ENCODE data around the gene ZNF879.

ZNF879 gene

DNA sequence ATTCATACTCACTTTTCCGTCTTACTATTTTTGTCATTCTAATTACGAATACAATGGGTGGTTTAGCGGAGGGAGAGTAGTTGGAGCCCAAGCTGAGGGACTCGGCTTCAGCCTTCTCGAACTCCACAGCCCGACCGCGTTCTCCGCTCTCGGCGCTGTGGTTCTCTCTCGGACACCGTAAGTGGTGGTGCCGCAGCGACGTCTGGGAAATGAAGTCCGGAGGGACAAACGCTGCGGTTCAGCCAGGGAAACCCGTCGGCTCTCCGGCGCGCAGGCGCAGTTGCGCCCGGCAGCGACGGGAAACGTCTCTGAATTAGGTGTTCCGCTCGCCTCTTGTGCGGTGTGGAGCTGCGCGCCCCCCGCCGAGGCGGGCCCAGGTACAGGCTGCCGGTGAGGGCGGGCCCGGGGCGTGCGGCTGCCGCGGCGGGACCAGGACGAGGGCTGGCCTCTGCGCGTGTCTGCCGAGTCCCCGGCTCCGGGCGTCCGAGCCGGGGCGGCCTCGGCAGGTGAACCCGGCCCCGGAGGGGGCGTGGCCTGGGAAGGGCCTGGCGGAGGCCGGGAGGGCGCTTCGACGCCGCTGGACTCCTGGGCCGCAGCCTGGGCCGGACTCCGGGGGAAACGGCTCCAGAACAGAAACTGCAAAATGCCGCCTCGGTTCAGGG is at the start of gene ZNF879:
TSS of gene ZNF879 (plus strand) at position 277 of the 662 bp plus-strand sequence. CDS start 1,201 bp downstream, outside the sequence.
- TF ChIP-seq POLR2A (IDR thresholded peaks at IDR 0.05; ENCODE audit: low read depth, low read length), result no peak
- FAIRE-seq (no peak), DNase-seq (ENCODE audit: insufficient read length, low spot score) (no peak)

- TF ChIP-seq POLR2A (IDR thresholded peaks at IDR 0.05; ENCODE audit: low read depth, low read length), result no peak
- DNase-seq (ENCODE audit: insufficient read length, low spot score) (no peak), FAIRE-seq (no peak)
Observed at GRCh38 chr5:178981381-178981780, 42.2 kb upstream of the ZNF879 start.

- FAIRE-seq (no peak), DNase-seq (ENCODE audit: insufficient read length, low spot score) (no peak)
- no peak for TF ChIP-seq POLR2A (IDR thresholded peaks at IDR 0.05; ENCODE audit: low read depth, low read length)
Observed at GRCh38 chr5:178982941-178983340, 40.7 kb upstream of the ZNF879 start.

- no peak for TF ChIP-seq POLR2A (IDR thresholded peaks at IDR 0.05; ENCODE audit: low read depth, low read length)
- FAIRE-seq (no peak), DNase-seq (ENCODE audit: insufficient read length, low spot score) (no peak)
Observed at GRCh38 chr5:178983728-178984127, 39.9 kb upstream of the ZNF879 start.

- DNase-seq (ENCODE audit: insufficient read length, low spot score) (no peak), FAIRE-seq (no peak)
- no peak for TF ChIP-seq POLR2A (IDR thresholded peaks at IDR 0.05; ENCODE audit: low read depth, low read length)
Observed at GRCh38 chr5:178984145-178985072, 39.2 kb upstream of the ZNF879 start.

GRCh38 chr5:178986326-178986960 is 37.2 kb upstream of the ZNF879 start:
- no peak for TF ChIP-seq POLR2A (IDR thresholded peaks at IDR 0.05; ENCODE audit: low read depth, low read length)
- FAIRE-seq (no peak), DNase-seq (ENCODE audit: insufficient read length, low spot score) (no peak)

DNA sequence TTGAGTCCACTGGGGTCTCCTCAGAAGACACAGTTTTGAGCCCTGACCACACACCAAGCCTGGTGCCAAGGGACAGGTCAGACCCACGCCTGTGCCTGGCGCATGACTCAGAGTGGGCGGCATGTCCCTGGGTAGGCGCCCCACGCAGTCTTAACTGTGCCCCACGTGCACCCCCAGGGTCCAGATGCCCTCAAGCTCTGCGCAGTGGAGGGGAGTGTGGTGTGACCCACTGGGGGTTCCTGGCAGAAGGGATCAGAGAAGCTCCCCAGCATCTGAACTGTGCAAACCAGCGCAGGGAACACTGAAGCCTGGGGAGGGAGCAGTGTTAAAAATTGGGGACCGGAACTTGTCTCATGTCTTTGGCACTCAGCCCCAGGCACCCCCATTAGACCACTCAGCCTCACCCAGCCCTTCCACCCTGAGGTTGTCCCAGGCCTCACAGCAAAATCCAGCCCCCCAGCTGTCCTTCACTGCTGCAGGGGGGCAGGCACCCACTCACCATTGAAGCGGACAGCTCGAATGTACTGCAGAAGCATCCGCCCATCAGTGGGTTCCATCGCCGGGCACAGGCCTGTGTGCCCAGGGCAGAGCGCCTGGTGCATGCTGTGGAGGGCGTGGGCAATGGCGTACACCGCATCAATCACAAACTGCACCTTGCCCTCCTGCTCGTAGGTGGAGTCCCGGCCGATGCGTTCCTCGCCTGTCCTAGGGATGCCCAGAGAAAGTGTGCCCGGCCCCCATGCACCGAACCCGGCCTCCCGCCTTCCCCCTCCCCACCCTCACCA is 35.0 kb upstream of the ZNF879 start:
- FAIRE-seq (no peak), DNase-seq (ENCODE audit: insufficient read length, low spot score) (no peak)
- TF ChIP-seq POLR2A (IDR thresholded peaks at IDR 0.05; ENCODE audit: low read depth, low read length), result no peak

DNA sequence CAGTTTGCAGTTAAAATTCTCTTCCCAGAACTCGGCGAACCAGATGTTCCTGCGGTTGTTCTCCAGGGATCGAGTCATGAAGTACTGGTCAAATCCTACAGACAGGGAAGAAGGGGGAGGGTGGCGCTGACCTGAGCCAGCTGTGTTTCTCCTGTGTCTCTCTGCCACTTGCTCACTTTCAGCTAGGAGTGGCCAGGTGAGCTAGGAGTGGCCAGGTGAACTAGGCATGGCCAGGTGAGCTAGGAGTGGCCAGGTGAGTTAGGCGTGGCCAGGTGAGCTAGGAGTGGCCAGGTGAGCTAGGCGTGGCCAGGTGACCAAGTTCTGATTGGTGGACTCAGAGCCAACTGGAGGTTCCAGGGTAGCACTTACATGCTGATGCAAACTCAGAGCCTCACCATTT is 34.3 kb upstream of the ZNF879 start:
- FAIRE-seq (no peak), DNase-seq (ENCODE audit: insufficient read length, low spot score) (no peak)
- TF ChIP-seq POLR2A (IDR thresholded peaks at IDR 0.05; ENCODE audit: low read depth, low read length), result no peak

DNA sequence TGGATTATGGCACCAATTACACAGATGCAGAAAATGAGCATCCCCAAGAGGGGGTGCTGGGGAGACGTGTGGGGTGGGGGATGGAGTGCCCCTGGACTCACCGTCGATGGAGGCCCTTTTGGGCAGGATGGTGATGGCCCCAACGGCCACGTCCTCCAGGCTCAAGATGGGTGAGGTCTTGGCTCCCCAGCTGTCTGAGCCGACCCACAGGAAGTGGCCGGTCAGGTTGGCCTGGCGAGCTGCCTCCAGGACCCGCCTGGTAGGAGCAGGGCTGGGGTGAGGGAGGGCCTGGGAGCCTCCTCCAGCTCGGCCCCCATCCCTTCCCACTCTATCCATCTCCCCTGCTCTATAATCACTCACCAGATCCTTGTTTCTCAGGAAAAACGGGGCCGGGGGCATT is 33.1 kb upstream of the ZNF879 start:
- TF ChIP-seq POLR2A (IDR thresholded peaks at IDR 0.05; ENCODE audit: low read depth, low read length), result no peak
- DNase-seq (ENCODE audit: insufficient read length, low spot score) (no peak), FAIRE-seq (no peak)

GRCh38 chr5:178991190-178992145 is 32.1 kb upstream of the ZNF879 start:
- FAIRE-seq (no peak), DNase-seq (ENCODE audit: insufficient read length, low spot score) (no peak)
- TF ChIP-seq POLR2A (IDR thresholded peaks at IDR 0.05; ENCODE audit: low read depth, low read length), result no peak

GRCh38 chr5:178992291-178992895 is 31.2 kb upstream of the ZNF879 start:
- no peak for TF ChIP-seq POLR2A (IDR thresholded peaks at IDR 0.05; ENCODE audit: low read depth, low read length)
- no peak for DNase-seq (ENCODE audit: insufficient read length, low spot score)
- no peak for FAIRE-seq

DNA sequence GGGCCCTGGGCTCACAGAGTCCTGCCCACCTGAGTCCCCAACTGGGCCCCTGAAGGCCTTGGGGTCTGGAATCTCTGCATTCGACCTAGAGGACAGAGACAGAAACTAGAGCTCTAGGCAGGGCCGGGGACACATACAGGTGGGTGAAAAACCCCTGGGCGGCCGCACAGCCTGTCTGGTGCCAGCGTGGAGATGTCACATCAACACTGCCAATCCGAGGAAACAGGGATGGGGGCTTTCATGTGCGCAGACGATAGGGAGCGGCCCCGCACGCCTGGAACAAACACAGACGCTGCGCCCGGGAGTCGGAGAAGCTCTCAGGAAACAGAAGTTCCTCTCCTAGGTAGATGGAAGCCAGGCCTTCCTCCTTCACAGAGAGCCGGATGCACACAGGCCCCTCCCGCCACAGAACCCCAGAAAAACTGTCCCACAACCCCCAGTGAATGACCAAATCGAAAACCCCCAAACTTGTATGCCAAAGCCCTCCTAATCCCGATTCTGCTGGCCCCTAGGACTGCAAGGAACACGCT is 30.3 kb upstream of the ZNF879 start:
- DNase-seq (ENCODE audit: insufficient read length, low spot score) (no peak), FAIRE-seq (no peak)
- TF ChIP-seq POLR2A (IDR thresholded peaks at IDR 0.05; ENCODE audit: low read depth, low read length), result no peak

All from H54 (cell line).